Gastroesophageal sphincter (tissue), 3 donors: Measurements from ENCODE around the gene HINT1.

Source experiments
- EP300 ChIP-seq: sonication (generic); formaldehyde crosslinking; IDR thresholded peaks from one replicate; pipeline ENCODE4 v1.6.1; 2017; ENCODE audit warnings: antibody characterized with exemption, mild to moderate bottlenecking
- POLR2A ChIP-seq, 2 donors: fragments of 450-650 bp; IDR thresholded peaks; one replicate each; pipeline ENCODE4 v1.6.1; 2017; ENCODE audit warnings: antibody characterized with exemption in 2 of 2, mild to moderate bottlenecking in 2 of 2, moderate library complexity in 1 of 2
- POLR2AphosphoS5 ChIP-seq: sonication (generic); formaldehyde crosslinking; IDR thresholded peaks from one replicate; pipeline ENCODE4 v1.6.1; 2017; ENCODE audit warnings: antibody characterized with exemption
- TF ChIP-seq, protein P1 (sequence below), 4 experiments: fragments of 200-600 bp in 2 of 4; fragments of 450-650 bp in 2 of 4; sonication (generic) in 1 of 4; IDR thresholded peaks; one replicate each; pipeline ENCODE4 v1.5.1; 2017 to 2019; ENCODE audit warnings: antibody characterized with exemption in 4 of 4, mild to moderate bottlenecking in 2 of 4, moderate library complexity in 2 of 4

DNA sequence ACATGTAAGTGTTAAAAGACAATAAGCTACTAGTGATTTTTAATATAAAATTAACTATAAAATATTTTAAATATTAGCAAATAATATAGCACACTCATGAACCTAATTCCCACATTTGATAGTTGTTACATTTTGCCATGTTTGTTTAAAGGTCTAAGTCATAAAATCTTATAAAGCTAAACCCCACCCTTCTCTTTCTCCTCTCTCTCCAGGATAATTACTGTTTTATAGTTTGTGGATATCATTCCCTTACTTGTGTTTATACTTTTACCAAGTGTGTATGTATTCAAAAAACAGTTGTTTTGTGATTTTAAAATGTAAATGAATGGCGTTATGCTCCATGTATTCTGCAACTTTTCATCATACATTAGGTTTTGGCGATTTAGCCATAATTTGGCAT lies 39.9 kb upstream of the HINT1 start:
- TF ChIP-seq POLR2AphosphoS5: no peak
- no peak for TF ChIP-seq POLR2A (IDR thresholded peaks at IDR 0.05)
- TF ChIP-seq, protein P1, sequence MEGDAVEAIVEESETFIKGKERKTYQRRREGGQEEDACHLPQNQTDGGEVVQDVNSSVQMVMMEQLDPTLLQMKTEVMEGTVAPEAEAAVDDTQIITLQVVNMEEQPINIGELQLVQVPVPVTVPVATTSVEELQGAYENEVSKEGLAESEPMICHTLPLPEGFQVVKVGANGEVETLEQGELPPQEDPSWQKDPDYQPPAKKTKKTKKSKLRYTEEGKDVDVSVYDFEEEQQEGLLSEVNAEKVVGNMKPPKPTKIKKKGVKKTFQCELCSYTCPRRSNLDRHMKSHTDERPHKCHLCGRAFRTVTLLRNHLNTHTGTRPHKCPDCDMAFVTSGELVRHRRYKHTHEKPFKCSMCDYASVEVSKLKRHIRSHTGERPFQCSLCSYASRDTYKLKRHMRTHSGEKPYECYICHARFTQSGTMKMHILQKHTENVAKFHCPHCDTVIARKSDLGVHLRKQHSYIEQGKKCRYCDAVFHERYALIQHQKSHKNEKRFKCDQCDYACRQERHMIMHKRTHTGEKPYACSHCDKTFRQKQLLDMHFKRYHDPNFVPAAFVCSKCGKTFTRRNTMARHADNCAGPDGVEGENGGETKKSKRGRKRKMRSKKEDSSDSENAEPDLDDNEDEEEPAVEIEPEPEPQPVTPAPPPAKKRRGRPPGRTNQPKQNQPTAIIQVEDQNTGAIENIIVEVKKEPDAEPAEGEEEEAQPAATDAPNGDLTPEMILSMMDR (IDR thresholded peaks at IDR 0.05): no peak
- TF ChIP-seq EP300: no peak
